Activated CD8-positive, alpha-beta memory T cell treated with anti-CD3 and anti-CD28 coated beads for 48 hours (primary cell): ENCODE data around the gene FN3K.
"Not testable (repeated sequence)": the region's sequence is repeated elsewhere in the genome, so short reads cannot be mapped to it uniquely, and the experiment has no call there.

Experiments used
- DNase-seq, 3 experiments: peaks; one replicate each; pipeline ENCODE4 v3.0.0-alpha.2; 2020; ENCODE audit warnings: low read depth in 2 of 3, low spot score in 2 of 3

Gene FN3K

GRCh38 chr17:82736511-82737185 lies 1.2 kb downstream of the FN3K start:
- DNase-seq: no peak

GRCh38 chr17:82737967-82738877 lies 2.8 kb downstream of the FN3K start:
- no peak for DNase-seq

- no peak for DNase-seq
These were observed 5.7 kb downstream of the FN3K start for GRCh38 chr17:82740906-82741759.

DNA sequence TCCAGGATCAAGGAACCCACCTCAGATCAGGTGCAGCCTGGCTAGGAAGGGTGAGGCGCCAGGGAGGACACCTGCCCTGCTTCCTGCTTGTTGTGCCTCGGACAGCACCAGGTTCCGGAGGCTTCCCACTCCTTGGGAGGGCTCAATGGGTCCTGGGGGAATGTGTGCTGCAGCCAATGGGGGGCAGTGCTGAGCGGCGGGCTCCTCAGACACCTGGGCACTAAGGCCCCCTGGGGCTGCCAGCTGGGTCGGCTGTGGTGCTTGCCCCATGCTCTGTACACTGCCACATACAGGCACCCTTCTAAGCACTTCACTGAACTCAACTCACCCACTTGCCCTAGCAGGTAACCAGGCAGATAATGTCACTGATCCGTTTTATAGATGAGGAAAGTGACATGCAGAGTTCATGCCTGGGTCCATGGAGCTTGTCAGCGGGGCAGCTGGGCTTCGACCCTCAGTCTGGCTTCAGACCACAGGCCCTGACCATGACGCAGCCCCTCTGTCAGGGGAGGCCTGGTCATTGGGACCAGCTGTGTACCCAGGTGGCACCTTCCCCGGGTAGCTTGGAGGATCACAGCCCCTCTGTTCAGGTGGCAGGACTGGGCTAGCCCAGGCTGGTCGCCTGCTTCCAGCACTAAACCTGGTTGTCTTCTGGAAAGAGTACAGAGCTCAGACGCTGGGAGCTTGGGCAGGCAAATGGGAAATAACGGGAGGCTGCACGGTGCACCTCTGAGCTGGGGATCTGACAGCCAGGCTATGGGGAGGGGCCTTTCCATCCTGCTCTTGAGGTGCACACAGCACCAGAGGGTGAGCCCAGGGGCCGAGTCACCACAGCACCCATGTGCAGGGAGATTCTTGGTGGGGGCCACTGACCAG lies 8.2 kb downstream of the FN3K start:
- DNase-seq: no peak

DNA sequence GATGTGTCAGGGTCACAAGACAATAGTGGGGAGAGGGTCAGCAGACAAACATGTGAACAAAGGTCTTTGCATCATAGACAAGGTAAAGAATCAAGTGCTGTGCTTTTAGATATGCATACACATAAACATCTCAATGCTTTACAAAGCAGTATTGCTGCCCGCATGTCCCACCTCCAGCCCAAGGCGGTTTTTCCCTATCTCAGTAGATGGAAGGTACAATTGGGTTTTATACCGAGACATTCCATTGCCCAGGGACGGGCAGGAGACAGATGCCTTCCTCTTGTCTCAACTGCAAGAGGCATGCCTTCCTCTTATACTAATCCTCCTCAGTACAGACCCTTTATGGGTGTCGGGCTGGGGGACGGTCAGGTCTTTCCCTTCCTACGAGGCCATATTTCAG lies 9.3 kb downstream of the FN3K start:
- not testable (repeated sequence) for DNase-seq

DNA sequence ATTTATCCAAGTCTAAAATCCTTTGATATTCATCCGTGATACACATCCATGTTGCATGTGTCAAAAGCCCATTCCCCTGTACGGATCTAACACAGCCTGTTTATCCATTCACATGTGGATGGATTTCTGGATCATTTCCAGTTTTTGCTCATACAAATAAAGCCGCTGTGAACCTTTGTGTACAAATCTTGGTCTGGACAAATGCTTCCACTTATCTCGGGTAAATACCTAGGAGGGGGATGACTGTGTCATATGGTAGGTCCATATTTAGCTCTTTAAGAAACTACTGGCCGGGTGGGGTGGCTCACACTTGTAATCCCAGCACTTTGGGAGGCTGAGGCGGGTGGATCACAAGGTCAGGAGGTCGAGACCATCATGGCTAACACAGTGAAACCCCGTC lies 10.1 kb downstream of the FN3K start:
- DNase-seq: no peak

- no peak for DNase-seq
These were observed 13.3 kb downstream of the FN3K start for GRCh38 chr17:82748756-82749155.

DNA sequence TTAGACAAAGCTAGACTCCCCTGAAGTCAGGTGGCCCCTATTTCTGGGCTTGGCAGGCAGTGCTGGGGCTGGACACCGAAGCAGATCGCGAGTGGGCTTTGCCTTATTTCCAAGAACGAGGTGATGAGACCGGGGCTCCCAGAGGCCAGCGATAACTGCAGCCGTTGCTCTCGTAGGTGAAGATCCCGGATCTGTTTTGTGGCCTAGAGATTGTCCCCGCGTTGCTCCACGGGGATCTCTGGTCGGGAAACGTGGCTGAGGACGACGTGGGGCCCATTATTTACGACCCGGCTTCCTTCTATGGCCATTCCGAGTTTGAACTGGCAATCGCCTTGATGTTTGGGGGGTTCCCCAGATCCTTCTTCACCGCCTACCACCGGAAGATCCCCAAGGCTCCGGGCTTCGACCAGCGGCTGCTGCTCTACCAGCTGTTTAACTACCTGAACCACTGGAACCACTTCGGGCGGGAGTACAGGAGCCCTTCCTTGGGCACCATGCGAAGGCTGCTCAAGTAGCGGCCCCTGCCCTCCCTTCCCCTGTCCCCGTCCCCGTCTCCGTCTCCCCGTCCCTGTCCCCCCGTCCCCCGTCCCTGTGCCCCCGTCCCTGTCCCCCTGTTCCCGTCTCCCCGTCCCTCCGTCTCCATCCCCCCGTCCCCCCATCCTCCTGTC lies 15.0 kb downstream of the FN3K start:
- no peak for DNase-seq

DNA sequence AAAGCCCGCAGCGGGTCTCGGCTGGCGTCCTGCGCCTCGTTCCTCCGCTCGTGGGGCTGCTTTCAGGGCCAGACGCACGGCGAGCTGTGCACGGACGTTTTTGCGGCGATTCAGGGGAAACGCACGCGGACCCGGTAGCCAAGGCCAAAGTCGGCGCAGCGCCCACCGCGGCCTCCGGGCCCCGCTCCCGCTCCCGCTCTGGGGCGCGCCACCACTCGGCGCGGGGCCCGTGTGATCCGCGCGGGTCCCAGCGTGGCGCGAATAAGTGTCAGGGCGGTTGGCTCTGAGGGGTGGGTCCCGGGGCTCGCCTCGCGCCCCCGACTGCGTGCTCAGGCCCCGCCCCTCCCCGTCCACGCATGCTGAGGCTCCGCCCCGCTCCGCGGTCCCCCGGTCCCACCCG lies 15.8 kb downstream of the FN3K start:
- DNase-seq: no peak

- DNase-seq: peak; percentile 73 to 78 (median 74)
These were observed 16.4 kb downstream of the FN3K start, which contains the start of gene TBCD for GRCh38 chr17:82751571-82752370. Gene TBCD (plus strand): TSS chr17:82752065. CDS start chr17:82752194, 129 bp downstream.

DNA sequence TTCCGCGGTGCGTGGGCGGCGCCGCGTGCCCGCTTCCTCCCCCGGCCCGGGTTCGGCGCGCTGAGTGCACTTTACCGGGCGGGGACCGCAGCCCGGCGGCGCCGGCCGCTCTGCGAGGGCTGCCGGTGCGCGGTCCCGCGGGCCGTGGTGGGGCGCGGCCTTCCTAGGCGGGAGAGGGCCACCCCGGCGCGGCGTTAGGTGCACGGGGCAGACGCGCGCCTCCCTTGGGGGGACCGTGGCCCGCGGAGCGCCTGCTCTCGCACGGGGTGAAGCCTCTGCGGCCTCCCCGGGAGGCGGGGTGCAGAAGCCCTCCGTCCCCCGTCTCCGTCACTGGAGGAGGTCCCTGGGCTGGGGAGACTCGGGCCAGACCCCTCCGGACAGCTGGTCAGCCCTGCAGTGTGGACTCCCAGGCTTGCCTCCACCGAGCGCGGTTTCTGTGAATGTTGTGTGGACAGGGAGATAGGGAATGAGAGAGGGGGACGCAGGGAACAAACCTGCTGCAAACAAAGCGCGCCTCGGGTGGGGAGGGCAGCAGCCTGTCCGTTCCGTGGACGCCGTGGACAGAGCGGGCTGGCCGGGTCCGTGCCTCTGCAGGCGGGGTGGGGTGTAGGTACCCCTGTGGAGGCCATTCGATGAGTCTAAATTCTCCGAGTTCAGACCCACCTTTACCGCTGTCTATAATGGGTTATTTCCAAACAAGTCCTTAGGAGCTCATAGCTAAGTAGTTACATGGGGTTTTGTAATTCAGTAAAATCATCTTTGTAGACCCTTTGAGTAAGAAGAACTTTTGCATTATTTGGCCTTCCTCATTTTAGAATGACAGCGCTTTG lies 17.2 kb downstream of the FN3K start:
- no peak for DNase-seq

- no peak for DNase-seq
These were observed 17.7 kb downstream of the FN3K start for GRCh38 chr17:82753201-82753464.

GRCh38 chr17:82754297-82755208 lies 19.1 kb downstream of the FN3K start:
- DNase-seq: no peak

DNA sequence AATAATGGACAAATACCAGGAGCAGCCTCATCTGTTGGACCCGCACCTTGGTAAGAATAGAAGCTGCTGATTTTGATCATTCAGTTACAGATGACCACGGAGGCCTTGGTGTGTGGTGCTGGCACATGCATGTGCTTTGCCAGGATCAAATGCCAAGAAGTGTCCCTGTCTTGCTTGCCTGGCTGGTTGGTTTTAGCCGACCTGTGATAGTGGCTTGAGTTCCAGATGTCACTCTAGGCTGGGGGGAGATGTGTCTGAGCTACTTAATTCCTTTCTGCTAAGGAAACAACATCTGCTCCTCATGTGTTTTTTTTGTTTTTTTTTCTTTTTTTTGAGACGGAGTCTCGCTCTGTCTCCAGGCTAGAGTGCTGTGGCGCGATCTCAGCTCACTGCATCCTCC lies 20.8 kb downstream of the FN3K start:
- no peak for DNase-seq

- no peak for DNase-seq
These were observed 30.0 kb downstream of the FN3K start for GRCh38 chr17:82765371-82765770.

- peak in 1 of 3 experiments; percentile 47 for DNase-seq
These were observed 31.8 kb downstream of the FN3K start for GRCh38 chr17:82767041-82767754.

DNA sequence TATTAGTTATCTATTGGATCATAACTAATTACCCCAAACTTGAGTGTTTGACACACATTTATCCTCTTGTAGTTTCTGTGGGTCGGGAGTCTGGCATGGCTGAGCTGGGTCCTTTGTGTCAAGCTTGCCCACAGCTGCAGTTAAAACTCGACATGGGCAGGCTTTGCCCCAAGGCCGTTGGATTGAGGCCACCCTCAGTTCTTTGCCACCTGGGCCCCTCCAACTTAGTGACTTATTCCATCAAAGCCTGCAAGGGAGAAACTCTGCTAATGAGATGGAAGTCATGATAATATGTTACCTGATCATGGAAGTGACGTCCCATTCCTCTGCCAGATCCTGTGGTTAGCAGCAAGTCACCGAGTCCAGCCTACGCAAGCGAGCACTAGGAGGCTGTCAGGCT lies 33.6 kb downstream of the FN3K start:
- DNase-seq: no peak
